Psoas muscle (tissue), 8 donors: ENCODE results near the gene CEMP1. TPM values are rescaled to one million over a fixed set of nuclear protein-coding genes. Genes with fewer than 3 reads are reported as not detected.

Experiments
- ATAC-seq, 4 donors: fragments of 200-7000 bp; cut with Tn5 transposase; one replicate each; pipeline ENCODE4 v1.9.1; 2020; ENCODE audit warnings: moderate library complexity in 3 of 4, mild to moderate bottlenecking in 2 of 4
- DNase-seq, 2 donors: peaks; one replicate each; pipeline ENCODE4 v3.0.0-alpha.2; 2020
- H3K27ac ChIP-seq: fragments of 200-600 bp; one replicate; pipeline ENCODE4 v1.8.0; 2022
- H3K27me3 ChIP-seq, 3 donors: fragments of 200-600 bp in 1 of 3; one replicate each; pipeline versions ENCODE4 v1.6.1 to v1.8.0; 2013 to 2022; ENCODE audit warnings: low read length in 2 of 3, mild to moderate bottlenecking in 2 of 3, moderate library complexity in 1 of 3; ENCODE audit not compliant: insufficient read depth in 3 of 3
- H3K36me3 ChIP-seq, 2 donors: fragments of 200-600 bp in 1 of 2; one replicate each; pipeline versions ENCODE4 v1.6.1 to v1.8.0; 2013 to 2022; ENCODE audit warnings: low read depth in 1 of 2, mild to moderate bottlenecking in 1 of 2, moderate library complexity in 1 of 2; ENCODE audit not compliant: insufficient read depth in 1 of 2
- H3K4me1 ChIP-seq: fragments of 200-600 bp; one replicate; pipeline ENCODE4 v1.8.0; 2022
- H3K4me3 ChIP-seq: fragments of 200-600 bp; one replicate; pipeline ENCODE4 v1.8.0; 2022; ENCODE audit warnings: mild to moderate bottlenecking
- H3K9me3 ChIP-seq: fragments of 200-600 bp; one replicate; pipeline ENCODE4 v1.8.0; 2022
- CTCF ChIP-seq: fragments of 200-600 bp; IDR thresholded peaks from one replicate; pipeline ENCODE4 v1.8.0; 2022; ENCODE audit warnings: antibody characterized with exemption
- WGBS, 3 donors: extraction: QIAGEN DNeasy Blood & Tissue Kit; methylation state at CpG; one replicate each; pipeline versions ENCODE4 v1.1.6 to v1.1.7; 2013; 5-methylcytosine and 5-hydroxymethylcytosine counted together
- intact Hi-C, 2 donors: fragments of 100-400 bp; cut with DNase I; formaldehyde crosslinking; loops; one replicate each; pipeline versions ENCODE4 v1.11.0 to v1.14.2; 2022
- polyA plus RNA-seq, 3 donors: library from polyadenylated mRNA; stranded (reverse); fragments of 200-250 nt; gene quantifications; one replicate each; pipeline ENCODE4 v1.2.3, GENCODE V29; 2013
- total RNA-seq, 4 donors: library from RNA; stranded (reverse); fragmentation: NEBNext Ultra II Directional in 2 of 4; extraction: Animal tissue kit (Norgen Biotek cat#: 25700) in 2 of 4; gene quantifications; one replicate each; pipeline versions ENCODE4 v1.2.1 to v1.2.4, GENCODE V29; 2021 to 2023
- donor health status: healthy with polysubstance abuse.
- donor health status: DM: no; HTN: no; CAD: no; lungs with moderate emphysema.
- donor health status: Bipolar disorder and iron deficiency.
- donor health status: healthy.
- donor health status: DM: yes; HTN: yes; CAD: no.
- donor health status: DM: no; HTN: no; CAD: no.
- donor health status: DM: no; HTN: no; CAD: no.
- donor health status: DM: yes; HTN: yes; CAD: no.

Gene CEMP1
- total and polyA plus RNA-seq, 7 donors = 0.16 to 0.32 (median 0.20) TPM; not detected in 3

GRCh38 chr16:2519711-2520080 lies 11.5 kb downstream of the CEMP1 start:
- DNase-seq (peak in 1 of 2 donors; percentile 63), ATAC-seq (peak in 3 of 4 donors; percentile 2 to 12 (median 4))
- Histone ChIP-seq H3K27ac (peak overlapping the region; percentile 95), H3K36me3 (peaks cover 0 to 35% of the 10 kb centered on the region in 2 donors), H3K4me3 (peak overlapping the region; percentile 73), H3K27me3 (no peaks in the 10 kb centered on the region), H3K4me1 (peaks cover 60% of the 10 kb centered on the region), H3K9me3 (no peaks in the 10 kb centered on the region)
- TF ChIP-seq CTCF = no peak
- 39 to 46% (median 43%) methylated on average over 22 of the region's 22 CpGs for WGBS, 3 donors
- intact Hi-C loops = no loop called here

- Histone ChIP-seq H3K4me1 (peaks cover 60% of the 10 kb centered on the region), H3K4me3 (peak overlapping the region; percentile 73), H3K36me3 (peaks cover 0 to 28% of the 10 kb centered on the region in 2 donors), H3K27me3 (no peaks in the 10 kb centered on the region), H3K27ac (peak overlapping the region; percentile 95), H3K9me3 (no peaks in the 10 kb centered on the region)
- TF ChIP-seq CTCF = no peak
- intact Hi-C loops = no loop called here
- WGBS, 3 donors = 72 to 82% (median 74%) methylated on average over 39 of the region's 39 CpGs
- DNase-seq (peak; percentile 24 to 65), ATAC-seq (peak in 1 of 4 donors; percentile 4)
Measured at GRCh38 chr16:2518823-2519710, 12.1 kb downstream of the CEMP1 start.

GRCh38 chr16:2517954-2518605 lies 13.1 kb downstream of the CEMP1 start:
- no peak for DNase-seq
- no peaks in the 10 kb centered on the region for H3K27me3 ChIP-seq
- 51 to 70% (median 60%) methylated on average over 12 of the region's 12 CpGs for WGBS, 3 donors
- peak overlapping the region; percentile 95 for H3K27ac ChIP-seq
- peaks cover 0 to 18% of the 10 kb centered on the region in 2 donors for H3K36me3 ChIP-seq
- ATAC-seq = no peak
- TF ChIP-seq CTCF = no peak
- H3K9me3 ChIP-seq = no peaks in the 10 kb centered on the region
- H3K4me1 ChIP-seq = peaks cover 60% of the 10 kb centered on the region
- H3K4me3 ChIP-seq = peak overlapping the region; percentile 28
- intact Hi-C loops = no loop called here

GRCh38 chr16:2516391-2517240 lies 14.6 kb downstream of the CEMP1 start:
- WGBS, 3 donors = 46 to 52% (median 50%) methylated on average over 11 of the region's 11 CpGs
- Histone ChIP-seq H3K4me3 (peak overlapping the region; percentile 73), H3K9me3 (no peaks in the 10 kb centered on the region), H3K4me1 (peaks cover 59% of the 10 kb centered on the region), H3K27ac (peak overlapping the region; percentile 95), H3K27me3 (no peaks in the 10 kb centered on the region), H3K36me3 (peaks cover 0 to 9% of the 10 kb centered on the region in 2 donors)
- no peak for TF ChIP-seq CTCF
- no peak for ATAC-seq
- intact Hi-C loops = no loop called here
- peak in 1 of 2 donors; percentile 50 for DNase-seq
